RKO (cell line): Measurements from ENCODE around the gene SPATA7.
"Not testable (repeated sequence)": the region's sequence is repeated elsewhere in the genome, so short reads cannot be mapped to it uniquely, and the experiment has no call there.

Experiments
- DNase-seq: peaks from one replicate; pipeline ENCODE4 v3.0.0-alpha.2; 2016; ENCODE audit warnings: low spot score

Gene SPATA7

GRCh38 chr14:88385212-88386101 lies at the start of gene SPATA7:
Gene SPATA7 (plus strand): TSS chr14:88385657. CDS start chr14:88385819, 162 bp downstream.
- DNase-seq, result peak; percentile 90

GRCh38 chr14:88340357-88340756 lies 45.1 kb upstream of the SPATA7 start:
- no peak for DNase-seq

GRCh38 chr14:88342980-88343379 lies 42.5 kb upstream of the SPATA7 start:
- no peak for DNase-seq

- DNase-seq, result no peak
Measured at GRCh38 chr14:88346048-88346639, 39.3 kb upstream of the SPATA7 start.

GRCh38 chr14:88348546-88348945 lies 36.9 kb upstream of the SPATA7 start:
- DNase-seq, result no peak

GRCh38 chr14:88351966-88352691 lies 33.3 kb upstream of the SPATA7 start:
- DNase-seq, result no peak

GRCh38 chr14:88352698-88353097 lies 32.8 kb upstream of the SPATA7 start:
- DNase-seq, result no peak

GRCh38 chr14:88354358-88354757 lies 31.1 kb upstream of the SPATA7 start:
- no peak for DNase-seq

- no peak for DNase-seq
Measured at GRCh38 chr14:88359500-88359899, 26.0 kb upstream of the SPATA7 start.

- no peak for DNase-seq
Measured at GRCh38 chr14:88363644-88364043, 21.8 kb upstream of the SPATA7 start.

- no peak for DNase-seq
Measured at GRCh38 chr14:88364710-88365413, 20.6 kb upstream of the SPATA7 start.

GRCh38 chr14:88369496-88369895 lies 16.0 kb upstream of the SPATA7 start:
- no peak for DNase-seq

GRCh38 chr14:88379706-88380343 lies 5.6 kb upstream of the SPATA7 start:
- DNase-seq, result no peak

- DNase-seq, result peak; percentile 26
Measured at GRCh38 chr14:88380405-88380804, 5.1 kb upstream of the SPATA7 start.

- DNase-seq, result not testable (repeated sequence)
Measured at GRCh38 chr14:88381634-88382033, 3.8 kb upstream of the SPATA7 start.

- no peak for DNase-seq
Measured at GRCh38 chr14:88384718-88385117, 739 bp upstream of the SPATA7 start.

- DNase-seq, result no peak
Measured at GRCh38 chr14:88386256-88386794, 868 bp downstream of the SPATA7 start.

GRCh38 chr14:88388741-88389282 lies 3.4 kb downstream of the SPATA7 start:
- DNase-seq, result no peak

GRCh38 chr14:88392609-88393008 lies 7.2 kb downstream of the SPATA7 start:
- DNase-seq, result no peak

- DNase-seq, result no peak
Measured at GRCh38 chr14:88411039-88411438, 25.6 kb downstream of the SPATA7 start.

GRCh38 chr14:88417594-88417993 lies 32.1 kb downstream of the SPATA7 start:
- DNase-seq, result no peak
